HG03025 (cell line): ENCODE measurements around the gene ULK4.
"Not testable (repeated sequence)": the region's sequence is repeated elsewhere in the genome, so short reads cannot be mapped to it uniquely, and the experiment has no call there.

Source experiments
- ATAC-seq: cut with Tn5 transposase; IDR thresholded peaks from one replicate; pipeline ENCODE4 v1.9.1; 2021; ENCODE audit warnings: mild to moderate bottlenecking, moderate library complexity; ENCODE audit not compliant: unreplicated experiment, low FRiP score

Gene ULK4

GRCh38 chr3:41651718-41652117 is 310.2 kb downstream of the ULK4 start:
- no peak for ATAC-seq

- ATAC-seq, result no peak
These were observed 311.5 kb downstream of the ULK4 start for GRCh38 chr3:41650406-41650805.

- ATAC-seq, result no peak
These were observed 312.7 kb downstream of the ULK4 start for GRCh38 chr3:41649129-41649739.

- ATAC-seq, result not testable (repeated sequence)
These were observed 314.2 kb downstream of the ULK4 start for GRCh38 chr3:41647730-41648129.

- ATAC-seq, result no peak
These were observed 321.8 kb downstream of the ULK4 start for GRCh38 chr3:41640076-41640475.

- no peak for ATAC-seq
These were observed 323.5 kb downstream of the ULK4 start for GRCh38 chr3:41638381-41638780.

GRCh38 chr3:41632700-41633099 is 329.2 kb downstream of the ULK4 start:
- no peak for ATAC-seq

GRCh38 chr3:41630708-41631107 is 331.2 kb downstream of the ULK4 start:
- ATAC-seq, result no peak

GRCh38 chr3:41629986-41630385 is 331.9 kb downstream of the ULK4 start:
- no peak for ATAC-seq

GRCh38 chr3:41629072-41629471 is 332.8 kb downstream of the ULK4 start:
- no peak for ATAC-seq

GRCh38 chr3:41627477-41628087 is 334.3 kb downstream of the ULK4 start:
- no peak for ATAC-seq

GRCh38 chr3:41612853-41613252 is 349.1 kb downstream of the ULK4 start:
- ATAC-seq, result no peak

GRCh38 chr3:41611008-41611407 is 350.9 kb downstream of the ULK4 start:
- no peak for ATAC-seq

- ATAC-seq, result no peak
These were observed 353.6 kb downstream of the ULK4 start for GRCh38 chr3:41608347-41608746.

- ATAC-seq, result no peak
These were observed 358.1 kb downstream of the ULK4 start for GRCh38 chr3:41603807-41604206.

- ATAC-seq, result no peak
These were observed 359.8 kb downstream of the ULK4 start for GRCh38 chr3:41602121-41602520.

- ATAC-seq, result no peak
These were observed 360.4 kb downstream of the ULK4 start for GRCh38 chr3:41601404-41601987.

GRCh38 chr3:41600616-41601015 is 361.3 kb downstream of the ULK4 start:
- no peak for ATAC-seq

- ATAC-seq, result no peak
These were observed 362.8 kb downstream of the ULK4 start for GRCh38 chr3:41599127-41599484.

- no peak for ATAC-seq
These were observed 363.3 kb downstream of the ULK4 start for GRCh38 chr3:41598402-41599126.

GRCh38 chr3:41593774-41594173 is 368.1 kb downstream of the ULK4 start:
- ATAC-seq, result no peak
